NCI-H2171 treated with DMSO at 0.1 percent for 48 hours (cell line): ENCODE measurements around the gene ADSS1.

Experiments
- DNase-seq: peaks from one replicate; lab custom pipeline; 2025; lab: John Stamatoyannopoulos, UW

ADSS1 gene

DNA sequence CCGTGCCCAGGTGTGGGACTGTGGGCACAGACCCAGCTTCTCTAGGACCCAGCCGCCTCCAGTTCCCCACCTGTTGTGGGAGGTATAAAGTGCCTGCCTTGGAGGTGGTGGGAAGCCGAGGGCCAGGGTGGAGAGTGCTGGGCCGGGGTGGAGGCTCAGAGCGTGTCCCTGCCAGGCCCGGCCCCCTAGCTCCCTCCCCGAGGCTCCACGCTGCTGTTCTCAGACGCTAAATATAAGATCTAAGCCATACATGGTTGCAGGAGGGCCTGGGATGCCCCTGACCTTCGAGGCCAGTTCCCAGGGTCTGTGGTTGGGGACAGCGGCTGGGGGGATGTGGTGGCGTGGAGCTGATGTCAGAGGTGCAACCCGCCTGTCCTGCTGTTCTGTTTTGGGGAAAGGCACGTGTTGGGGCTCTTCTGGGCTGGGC, 23.8 kb upstream of the ADSS1 start:
- no peak for DNase-seq

DNA sequence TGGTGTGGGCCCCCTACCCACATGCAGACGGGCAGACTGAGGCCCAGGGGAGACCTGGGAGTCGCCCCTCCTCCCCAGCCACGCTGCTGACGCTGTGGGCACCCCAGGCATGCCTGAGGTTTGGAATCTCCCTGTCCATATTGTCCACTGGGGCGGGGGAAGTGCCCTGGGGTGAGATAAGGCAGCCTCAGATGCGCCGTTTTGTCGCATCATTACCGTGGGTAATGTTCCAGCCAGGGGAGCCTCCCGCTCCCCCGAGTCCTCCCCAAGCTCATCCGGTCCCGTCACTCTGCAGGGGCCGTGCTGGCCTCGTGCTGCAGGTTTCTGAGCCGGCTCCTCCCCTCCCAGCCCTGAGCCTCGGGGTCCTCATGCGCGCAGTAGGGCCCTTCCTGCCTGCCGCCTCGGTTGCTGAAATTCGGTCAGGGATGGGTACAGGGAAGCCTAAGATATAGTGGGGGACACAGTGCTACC, 23.2 kb upstream of the ADSS1 start:
- DNase-seq, result no peak

DNA sequence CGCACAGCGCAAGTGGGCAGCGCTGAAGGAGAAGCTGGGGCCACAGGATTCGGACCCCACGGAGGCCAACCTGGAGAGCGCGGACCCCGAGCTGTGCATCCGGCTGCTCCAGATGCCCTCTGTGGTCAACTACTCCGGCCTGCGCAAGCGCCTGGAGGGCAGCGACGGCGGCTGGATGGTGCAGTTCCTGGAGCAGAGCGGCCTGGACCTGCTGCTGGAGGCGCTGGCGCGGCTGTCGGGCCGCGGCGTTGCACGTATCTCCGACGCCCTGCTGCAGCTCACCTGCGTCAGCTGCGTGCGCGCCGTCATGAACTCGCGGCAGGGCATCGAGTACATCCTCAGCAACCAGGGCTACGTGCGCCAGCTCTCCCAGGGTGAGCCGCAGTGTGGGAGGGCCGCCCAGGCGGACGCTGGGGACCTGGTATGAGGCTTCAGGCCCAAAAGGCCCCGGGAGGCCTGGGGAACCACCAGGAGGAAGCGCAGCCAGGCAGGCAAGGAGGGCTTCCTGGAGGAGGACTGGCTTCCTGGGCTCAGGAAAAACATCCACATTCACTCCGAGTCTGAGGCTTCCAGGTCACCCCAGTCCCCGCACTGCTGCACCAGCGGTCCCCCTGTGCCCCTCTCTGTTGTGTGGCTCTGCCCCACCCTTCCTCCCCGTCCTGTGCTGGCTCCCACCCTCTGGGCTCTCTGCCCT, 22.5 kb upstream of the ADSS1 start:
- no peak for DNase-seq

DNA sequence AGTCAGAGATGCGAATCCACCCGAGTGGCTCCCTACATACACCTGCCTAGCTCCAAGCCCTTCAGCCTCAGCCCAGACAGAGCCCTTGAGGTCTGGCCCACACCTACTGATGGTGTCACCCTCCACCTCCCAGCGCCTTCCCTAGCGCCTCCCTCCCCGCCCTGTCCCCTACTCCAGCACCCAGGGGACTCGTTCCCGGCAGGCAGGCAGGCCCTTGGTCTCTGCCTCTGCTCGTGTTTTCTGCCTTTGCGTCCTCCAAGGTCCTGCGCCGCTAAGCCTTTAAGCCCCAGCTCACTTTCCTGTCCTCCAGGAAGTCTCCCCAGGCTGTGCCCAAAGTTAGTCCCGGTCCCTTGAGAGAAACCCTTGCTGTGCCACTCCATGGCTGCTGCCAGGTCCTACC, 21.9 kb upstream of the ADSS1 start:
- no peak for DNase-seq

DNA sequence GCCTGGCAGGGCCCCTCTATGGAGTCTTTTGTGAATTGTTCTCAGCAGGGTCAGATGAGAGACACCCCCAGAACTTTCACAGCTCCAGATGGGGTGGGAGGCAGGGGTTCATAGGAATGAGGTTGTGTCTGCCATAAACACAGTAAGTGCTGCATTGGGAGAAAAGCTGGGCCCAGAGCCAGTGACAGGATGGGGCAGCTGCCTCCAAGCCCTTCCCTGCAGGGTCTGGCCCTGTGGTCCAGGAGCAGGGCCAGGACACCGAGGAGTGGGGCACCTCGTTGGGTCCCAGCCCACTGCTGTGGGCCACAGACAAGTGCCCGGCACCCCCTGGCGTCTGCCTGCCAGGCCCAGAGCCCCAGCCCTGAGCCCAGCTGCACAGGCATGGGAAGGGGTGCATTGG, 21.4 kb upstream of the ADSS1 start:
- no peak for DNase-seq

DNA sequence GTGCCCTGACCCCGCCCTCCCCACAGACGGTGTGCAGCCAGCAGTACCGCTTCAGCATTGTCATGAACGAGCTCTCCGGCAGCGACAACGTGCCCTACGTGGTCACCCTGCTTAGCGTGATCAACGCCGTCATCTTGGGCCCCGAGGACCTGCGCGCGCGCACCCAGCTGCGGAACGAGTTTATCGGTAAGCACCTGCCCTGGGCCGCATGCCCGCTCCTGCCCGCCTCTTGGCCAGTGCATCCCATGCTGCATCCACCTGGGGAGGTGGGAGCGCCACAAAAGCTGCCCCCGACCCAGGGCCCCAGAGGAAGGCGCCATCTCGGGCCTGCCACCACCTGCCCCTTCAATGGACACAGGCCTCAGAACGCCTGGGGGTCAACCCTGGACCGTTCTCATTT, 20.8 kb upstream of the ADSS1 start:
- DNase-seq, result no peak

DNA sequence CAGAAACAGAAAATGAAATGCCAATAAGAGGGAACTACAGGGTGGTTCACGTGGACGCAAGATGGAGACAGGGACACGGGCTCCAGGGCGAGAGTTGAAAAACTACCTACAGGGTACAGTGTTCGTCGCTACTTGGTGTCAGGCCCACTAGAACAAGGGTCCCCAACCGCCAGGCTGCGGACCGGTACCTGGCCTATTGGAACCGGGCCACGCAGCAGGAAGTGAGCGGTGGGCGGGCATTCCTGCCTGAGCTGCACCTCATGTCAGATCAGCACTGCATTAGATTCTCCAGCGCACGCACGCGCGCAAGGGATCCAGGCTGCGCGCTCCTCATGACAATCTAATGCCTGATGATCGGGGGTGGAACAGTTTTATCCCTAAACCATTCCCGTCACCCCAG, 19.8 kb upstream of the ADSS1 start:
- DNase-seq, result no peak

DNA sequence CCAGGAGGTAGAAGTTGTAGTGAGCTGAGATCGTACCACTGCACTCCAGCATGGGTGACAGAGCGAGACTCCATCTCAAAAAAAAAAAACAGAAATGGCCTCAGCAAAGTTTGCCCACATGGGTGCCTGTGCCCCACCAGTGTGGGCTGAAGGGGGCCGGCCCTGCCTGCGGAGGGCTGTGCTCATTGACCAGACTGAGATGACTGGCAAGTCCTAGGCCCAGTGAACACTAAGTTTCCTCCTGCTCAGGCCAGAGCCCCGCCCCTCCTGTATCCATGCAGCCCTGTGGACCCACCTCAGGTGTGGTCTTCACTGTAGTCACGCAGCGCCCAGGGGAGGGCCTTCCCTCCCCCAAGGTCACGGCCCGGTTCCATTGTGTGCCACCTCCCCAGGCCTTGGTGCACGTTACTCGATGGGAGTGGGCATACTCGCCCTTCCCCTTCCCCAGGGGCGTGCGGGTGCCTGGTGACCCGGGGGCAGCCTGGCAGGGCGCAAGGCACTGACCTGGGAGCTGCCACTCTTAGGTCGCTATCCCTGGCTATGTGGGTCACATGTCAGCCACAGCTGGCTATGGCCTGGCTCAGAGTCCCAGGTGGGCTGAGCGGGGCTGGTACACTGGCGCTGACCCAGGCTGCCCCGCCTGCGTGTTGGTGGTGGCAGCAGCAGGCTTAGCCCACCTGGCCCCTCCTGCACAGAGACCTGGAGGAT, 18.5 kb upstream of the ADSS1 start:
- DNase-seq, result no peak

DNA sequence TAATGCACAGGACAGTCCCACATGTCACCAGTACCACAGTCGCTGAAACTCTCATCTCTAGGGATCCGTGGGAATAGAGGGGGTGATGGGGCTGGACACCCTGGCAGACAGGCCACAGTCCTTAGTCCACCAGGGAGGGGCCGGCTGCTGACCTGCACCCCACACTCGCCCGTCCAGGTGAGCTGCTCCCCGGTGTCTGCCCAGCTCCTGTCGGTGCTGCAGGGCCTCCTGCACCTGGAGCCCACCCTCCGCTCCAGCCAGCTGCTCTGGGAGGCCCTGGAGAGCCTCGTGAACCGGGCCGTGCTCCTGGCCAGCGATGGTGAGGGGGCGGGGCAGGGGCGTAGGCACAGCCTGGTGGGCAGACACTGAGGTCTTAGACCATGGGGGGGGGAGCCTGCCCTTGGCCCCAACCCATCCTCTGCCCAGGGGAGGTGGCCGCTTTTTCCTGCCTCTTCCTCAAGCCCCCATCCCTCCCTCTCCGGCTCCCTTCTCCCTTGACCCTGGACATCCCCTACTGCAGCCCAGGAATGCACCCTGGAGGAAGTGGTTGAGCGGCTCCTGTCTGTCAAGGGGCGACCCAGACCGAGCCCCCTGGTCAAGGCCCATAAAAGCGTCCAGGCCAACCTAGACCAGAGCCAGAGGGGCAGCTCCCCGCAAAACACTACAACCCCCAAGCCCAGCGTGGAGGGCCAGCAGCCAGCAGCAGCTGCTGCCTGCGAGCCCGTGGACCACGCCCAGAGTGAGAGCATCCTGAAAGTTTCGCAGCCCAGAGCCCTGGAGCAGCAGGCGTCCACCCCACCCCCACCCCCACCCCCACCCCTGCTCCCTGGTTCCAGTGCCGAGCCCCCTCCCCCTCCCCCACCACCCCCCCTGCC, 17.1 kb upstream of the ADSS1 start:
- no peak for DNase-seq

DNA sequence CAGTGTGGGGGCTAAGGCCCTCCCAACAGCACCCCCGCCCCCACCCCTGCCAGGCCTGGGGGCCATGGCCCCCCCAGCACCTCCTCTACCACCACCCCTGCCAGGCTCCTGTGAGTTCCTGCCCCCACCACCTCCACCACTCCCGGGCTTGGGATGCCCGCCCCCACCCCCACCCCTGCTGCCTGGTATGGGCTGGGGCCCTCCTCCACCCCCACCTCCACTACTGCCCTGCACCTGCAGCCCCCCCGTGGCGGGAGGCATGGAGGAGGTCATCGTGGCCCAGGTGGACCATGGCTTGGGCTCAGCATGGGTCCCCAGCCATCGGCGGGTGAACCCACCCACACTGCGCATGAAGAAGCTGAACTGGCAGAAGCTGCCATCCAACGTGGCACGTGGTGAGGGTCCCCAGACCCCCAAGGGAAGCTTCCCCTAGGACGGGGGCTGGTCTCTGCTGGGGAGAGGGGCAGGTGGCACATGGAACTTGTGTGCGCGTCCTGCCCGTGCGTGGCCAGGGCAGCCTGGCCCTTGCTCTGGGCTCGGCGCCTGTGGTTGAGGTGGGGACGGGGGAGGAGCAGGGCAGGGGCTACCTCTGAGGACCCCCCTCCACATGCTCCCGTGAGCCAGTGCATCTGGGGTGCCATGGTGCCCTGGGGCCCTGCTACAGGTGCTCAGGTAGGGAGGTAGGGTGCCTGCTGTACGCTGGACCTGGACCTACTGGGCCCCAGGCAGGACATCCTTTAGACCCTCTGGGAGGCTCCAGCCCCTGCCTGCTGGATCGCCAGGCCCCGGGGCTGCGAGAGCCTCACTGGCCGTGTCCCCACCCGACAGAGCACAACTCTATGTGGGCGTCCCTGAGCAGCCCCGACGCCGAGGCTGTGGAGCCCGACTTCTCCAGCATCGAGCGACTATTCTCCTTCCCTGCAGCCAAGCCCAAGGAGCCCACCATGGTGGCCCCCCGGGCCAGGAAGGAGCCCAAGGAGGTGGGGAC, 16.1 kb upstream of the ADSS1 start:
- no peak for DNase-seq

DNA sequence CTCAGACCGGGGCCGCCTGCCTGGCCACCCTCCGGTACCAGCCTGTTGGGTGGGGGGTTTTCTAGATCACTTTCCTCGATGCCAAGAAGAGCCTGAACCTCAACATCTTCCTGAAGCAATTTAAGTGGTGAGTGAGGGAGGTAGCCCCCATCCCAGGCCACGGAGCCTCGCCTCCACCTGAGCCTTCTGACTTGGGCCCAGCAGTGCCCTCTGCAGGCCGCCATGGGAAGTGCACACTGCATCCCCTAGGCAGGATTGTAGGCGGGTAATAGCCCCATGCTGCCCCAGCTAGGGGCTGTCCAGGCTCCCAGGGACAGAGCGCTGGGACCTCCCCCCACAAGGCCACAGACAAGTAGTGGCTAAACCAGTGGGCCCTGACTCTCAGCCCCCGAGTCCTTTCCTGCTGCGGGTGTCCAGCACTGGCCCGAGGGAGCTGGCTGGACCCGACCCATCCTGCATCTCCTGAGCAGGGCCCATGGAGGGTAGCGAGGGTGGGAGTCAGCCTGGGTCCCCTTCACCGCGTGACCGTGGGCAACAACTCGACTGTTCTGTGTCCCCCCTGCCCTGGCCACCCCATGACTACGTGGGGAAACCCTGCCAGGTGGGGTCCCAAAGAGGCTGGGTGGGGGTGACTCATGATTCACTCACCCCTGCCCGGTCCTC, 15.3 kb upstream of the ADSS1 start:
- peak; percentile 44 for DNase-seq

DNA sequence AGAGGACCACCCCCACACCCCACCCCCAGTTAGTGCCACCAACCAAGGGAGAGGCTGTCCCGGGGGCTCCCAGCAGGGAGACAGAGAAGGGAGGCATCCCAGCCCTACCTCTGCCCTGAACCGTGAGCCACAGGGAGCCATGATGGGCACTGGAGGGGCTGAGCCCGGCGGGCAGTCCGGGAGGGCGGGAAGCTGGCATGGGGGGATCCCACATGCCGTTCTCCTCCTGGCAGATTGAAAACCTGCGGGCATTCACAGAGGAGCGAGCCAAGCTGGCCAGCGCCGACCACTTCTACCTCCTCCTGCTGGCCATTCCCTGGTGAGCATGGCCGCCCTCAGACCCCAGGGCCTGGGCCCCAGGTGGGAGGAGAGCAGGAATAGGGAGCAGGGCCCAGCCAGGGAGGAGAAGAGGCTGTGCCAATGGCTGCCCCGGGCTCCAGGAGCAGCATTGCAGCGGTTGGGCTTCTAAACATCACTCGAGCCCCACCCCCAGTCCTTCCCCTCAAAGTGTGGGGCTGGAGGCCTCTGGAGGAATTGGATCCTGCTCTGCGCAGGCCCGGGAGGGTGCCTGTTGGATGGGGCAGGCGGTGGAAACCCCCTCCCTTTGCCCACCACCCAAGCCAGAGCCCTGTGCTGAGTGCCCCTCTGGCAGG, 14.5 kb upstream of the ADSS1 start:
- no peak for DNase-seq

DNA sequence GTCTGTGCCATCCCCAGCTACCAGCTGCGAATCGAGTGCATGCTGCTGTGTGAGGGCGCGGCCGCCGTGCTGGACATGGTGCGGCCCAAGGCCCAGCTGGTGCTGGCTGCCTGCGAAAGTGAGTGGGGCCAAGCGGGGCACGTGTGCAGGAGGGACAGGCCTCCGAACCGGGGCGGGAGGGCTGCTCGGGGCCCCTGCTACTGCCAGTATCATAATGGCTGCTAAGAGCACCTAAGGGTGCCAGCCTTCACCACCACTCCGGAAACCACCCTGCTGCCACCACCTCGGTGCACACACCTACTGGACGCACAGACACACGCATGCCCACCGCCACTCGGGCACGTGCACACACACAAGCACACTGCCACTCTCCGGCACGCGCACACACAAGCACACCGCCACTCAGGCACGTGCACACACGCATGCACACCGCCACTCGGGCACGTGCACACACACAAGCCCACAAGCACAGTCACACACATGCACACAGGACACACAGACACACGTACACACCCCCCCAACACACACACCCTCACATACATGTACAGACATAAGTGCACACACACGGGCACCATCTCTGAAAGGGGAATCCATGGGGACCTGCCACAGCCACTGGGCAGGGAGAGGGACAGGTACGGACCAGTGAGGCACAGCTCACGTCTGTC, 13.8 kb upstream of the ADSS1 start:
- DNase-seq, result no peak

DNA sequence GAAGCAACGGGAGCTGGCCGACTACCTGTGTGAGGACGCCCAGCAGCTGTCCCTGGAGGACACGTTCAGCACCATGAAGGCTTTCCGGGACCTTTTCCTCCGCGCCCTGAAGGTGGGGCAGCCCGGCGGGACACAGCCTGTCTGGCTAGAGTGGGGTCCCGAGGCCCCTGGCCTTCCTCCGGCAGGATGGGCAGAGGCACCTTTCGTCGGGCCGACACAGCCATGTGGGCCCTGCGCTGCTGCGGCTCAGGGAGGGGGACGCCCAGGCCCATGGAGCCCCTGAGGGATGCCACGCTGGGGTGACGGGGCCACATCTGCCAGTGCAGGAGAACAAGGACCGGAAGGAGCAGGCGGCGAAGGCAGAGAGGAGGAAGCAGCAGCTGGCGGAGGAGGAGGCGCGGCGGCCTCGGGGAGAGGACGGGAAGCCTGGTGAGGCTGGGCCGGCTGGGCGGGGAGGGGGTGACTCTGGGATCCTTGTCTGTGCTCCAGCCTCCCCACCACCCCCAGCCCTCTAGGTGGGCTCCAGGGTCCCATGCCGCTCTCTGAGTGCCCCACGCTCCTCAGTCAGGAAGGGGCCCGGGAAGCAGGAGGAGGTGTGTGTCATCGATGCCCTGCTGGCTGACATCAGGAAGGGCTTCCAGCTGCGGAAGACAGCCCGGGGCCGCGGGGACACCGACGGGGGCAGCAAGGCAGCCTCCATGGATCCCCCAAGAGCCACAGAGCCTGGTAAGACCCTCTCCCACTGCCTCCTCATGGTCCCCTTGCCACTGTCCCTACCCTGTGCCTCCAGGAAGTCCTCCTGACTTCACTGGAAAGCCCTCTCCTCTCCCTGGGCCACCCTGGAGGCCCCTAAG, 10.9 kb upstream of the ADSS1 start:
- no peak for DNase-seq

DNA sequence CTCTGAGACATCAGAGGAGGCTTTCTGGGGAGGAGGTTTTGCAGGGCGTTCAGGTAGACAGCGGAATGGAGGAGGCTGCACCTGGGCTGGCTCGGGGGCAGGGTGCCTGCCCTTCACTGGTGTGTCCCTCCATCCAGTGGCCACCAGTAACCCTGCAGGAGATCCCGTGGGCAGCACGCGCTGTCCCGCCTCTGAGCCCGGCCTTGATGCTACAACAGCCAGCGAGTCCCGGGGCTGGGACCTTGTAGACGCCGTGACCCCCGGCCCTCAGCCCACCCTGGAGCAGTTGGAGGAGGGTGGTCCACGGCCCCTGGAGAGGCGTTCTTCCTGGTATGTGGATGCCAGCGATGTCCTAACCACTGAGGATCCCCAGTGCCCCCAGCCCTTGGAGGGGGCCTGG, 10.0 kb upstream of the ADSS1 start:
- DNase-seq, result no peak

DNA sequence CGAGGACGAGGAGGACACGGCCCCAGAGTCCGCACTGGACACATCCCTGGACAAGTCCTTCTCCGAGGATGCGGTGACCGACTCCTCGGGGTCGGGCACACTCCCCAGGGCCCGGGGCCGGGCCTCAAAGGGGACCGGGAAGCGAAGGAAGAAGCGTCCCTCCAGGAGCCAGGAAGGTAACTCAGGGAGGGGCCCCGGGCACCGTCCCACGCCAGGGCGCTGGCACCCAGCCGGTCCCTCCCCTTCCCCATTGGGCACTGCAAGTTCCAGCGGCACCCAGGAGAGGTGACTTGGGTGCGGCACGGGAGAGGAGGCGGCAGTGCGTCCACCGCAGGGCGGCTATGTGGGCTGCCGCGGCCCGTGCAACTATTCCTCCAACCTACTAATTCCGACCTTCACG, 9.3 kb upstream of the ADSS1 start:
- DNase-seq, result no peak

DNA sequence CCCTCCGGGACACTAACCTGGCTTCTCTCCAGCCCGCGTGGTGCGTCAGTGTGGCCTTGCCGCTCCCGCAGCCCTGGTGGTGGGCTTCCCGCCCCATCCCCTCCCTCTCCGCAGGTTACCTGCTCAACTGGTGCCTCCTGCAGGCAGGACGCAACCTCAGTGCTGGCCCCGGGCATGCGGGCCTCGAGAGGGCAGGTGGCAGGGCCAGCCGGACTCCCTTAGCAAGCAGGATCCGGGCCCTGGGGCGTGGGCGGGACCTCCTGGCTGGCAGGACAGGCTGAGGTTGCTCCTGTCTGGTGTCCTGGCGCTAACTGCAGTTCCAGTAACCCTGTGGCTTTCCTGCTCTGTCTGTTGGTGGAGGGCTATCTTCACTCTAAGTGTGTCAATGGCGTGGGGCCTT, 8.6 kb upstream of the ADSS1 start:
- no peak for DNase-seq

DNA sequence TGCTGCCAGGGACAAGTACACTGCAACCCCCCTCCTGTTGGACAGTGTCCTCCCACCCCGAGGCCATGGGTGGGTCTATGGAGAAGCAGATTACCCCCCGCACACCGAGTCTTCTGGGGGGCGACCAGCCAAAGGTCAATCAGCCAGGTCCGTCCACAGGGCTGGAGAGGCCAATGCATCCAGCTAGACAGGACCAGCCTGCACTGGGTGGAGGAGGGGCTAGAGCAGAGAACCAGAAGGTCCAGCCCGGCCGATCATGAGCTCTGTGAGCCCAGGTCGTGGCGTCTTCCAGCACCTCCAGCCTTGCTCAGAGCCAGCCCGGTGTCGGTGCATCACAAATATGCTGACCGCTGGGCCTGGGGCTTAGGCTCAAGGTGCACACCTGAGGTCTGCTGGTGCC, 8.2 kb upstream of the ADSS1 start:
- DNase-seq, result no peak

DNA sequence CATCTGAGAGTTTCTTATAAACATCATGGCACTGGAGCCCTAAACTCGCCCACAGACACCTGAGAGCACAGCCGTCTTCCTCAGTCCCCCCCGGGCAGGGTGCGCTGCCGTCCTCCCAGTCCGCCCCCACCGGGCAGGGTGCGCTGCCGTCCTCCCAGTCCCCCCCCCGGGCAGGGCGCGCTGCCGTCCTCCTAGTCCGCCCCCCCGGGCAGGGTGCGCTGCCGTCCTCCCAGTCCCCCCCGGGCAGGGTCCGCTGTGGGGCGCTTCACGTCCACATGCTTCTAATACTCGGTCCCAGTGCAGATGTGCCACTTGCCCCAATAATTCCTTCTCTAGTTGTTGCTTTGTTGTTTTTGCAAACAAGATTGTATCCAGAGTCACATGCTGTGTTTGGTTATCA, 6.9 kb upstream of the ADSS1 start:
- DNase-seq, result no peak
